Left ventricle myocardium inferior (tissue), 1 donor: ENCODE data around the gene GPSM3. TPM values are rescaled to one million over a fixed set of nuclear protein-coding genes. Genes with fewer than 3 reads are reported as not detected.

Experiments used
- DNase-seq: peaks from one replicate; pipeline ENCODE4 v3.0.0-alpha.2; 2020
- H3K27ac ChIP-seq: fragments of 200-600 bp; replicated peaks from 2 replicates; pipeline ENCODE4 v1.8.0; 2021
- H3K27me3 ChIP-seq: fragments of 200-600 bp; 2 replicates; pipeline ENCODE4 v1.8.0; 2021; ENCODE audit warnings: low read depth
- H3K36me3 ChIP-seq: fragments of 200-600 bp; 2 replicates; pipeline ENCODE4 v1.8.0; 2021
- H3K4me1 ChIP-seq: fragments of 200-600 bp; 2 replicates; pipeline ENCODE4 v1.8.0; 2021
- H3K4me3 ChIP-seq: fragments of 200-600 bp; 2 replicates; pipeline ENCODE4 v1.8.0; 2021; ENCODE audit warnings: mild to moderate bottlenecking, moderate library complexity
- H3K9me3 ChIP-seq: fragments of 200-600 bp; replicated peaks from 2 replicates; pipeline ENCODE4 v1.8.0; 2021
- intact Hi-C: fragments of 100-400 bp; cut with micrococcal nuclease; formaldehyde crosslinking; loops from one replicate; pipeline ENCODE4 v1.11.0; 2022
- total RNA-seq: library from RNA; stranded (reverse); fragmentation: NEBNext Ultra II Directional; extraction: Animal tissue kit (Norgen Biotek cat#: 25700); gene quantifications from one replicate; pipeline ENCODE4 v1.2.1, GENCODE V29; 2021
- TF ChIP-seq, protein P1 (sequence below): fragments of 200-600 bp; IDR thresholded peaks from 2 replicates; pipeline ENCODE4 v1.8.0; 2021; ENCODE audit warnings: antibody characterized with exemption, mild to moderate bottlenecking, borderline replicate concordance
- donor health status: DM: no; HTN: yes; CAD: no; lungs with severe emphysema.

The GPSM3 gene
- total RNA-seq, 1 donor from 2014 or later = 5.0 TPM

GRCh38 chr6:32202186-32202585 is 9.7 kb upstream of the GPSM3 start:
- TF ChIP-seq, protein P1, sequence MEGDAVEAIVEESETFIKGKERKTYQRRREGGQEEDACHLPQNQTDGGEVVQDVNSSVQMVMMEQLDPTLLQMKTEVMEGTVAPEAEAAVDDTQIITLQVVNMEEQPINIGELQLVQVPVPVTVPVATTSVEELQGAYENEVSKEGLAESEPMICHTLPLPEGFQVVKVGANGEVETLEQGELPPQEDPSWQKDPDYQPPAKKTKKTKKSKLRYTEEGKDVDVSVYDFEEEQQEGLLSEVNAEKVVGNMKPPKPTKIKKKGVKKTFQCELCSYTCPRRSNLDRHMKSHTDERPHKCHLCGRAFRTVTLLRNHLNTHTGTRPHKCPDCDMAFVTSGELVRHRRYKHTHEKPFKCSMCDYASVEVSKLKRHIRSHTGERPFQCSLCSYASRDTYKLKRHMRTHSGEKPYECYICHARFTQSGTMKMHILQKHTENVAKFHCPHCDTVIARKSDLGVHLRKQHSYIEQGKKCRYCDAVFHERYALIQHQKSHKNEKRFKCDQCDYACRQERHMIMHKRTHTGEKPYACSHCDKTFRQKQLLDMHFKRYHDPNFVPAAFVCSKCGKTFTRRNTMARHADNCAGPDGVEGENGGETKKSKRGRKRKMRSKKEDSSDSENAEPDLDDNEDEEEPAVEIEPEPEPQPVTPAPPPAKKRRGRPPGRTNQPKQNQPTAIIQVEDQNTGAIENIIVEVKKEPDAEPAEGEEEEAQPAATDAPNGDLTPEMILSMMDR = no peak
- DNase-seq = no peak
- no peak overlapping the region for H3K4me3 ChIP-seq
- peaks cover 27% of the 10 kb centered on the region for H3K27me3 ChIP-seq
- H3K36me3 ChIP-seq = peaks cover 23% of the 10 kb centered on the region
- H3K4me1 ChIP-seq = peaks cover 5% of the 10 kb centered on the region
- intact Hi-C loops = no loop called here
- H3K9me3 ChIP-seq = no peaks in the 10 kb centered on the region
- H3K27ac ChIP-seq = no peak overlapping the region

DNA sequence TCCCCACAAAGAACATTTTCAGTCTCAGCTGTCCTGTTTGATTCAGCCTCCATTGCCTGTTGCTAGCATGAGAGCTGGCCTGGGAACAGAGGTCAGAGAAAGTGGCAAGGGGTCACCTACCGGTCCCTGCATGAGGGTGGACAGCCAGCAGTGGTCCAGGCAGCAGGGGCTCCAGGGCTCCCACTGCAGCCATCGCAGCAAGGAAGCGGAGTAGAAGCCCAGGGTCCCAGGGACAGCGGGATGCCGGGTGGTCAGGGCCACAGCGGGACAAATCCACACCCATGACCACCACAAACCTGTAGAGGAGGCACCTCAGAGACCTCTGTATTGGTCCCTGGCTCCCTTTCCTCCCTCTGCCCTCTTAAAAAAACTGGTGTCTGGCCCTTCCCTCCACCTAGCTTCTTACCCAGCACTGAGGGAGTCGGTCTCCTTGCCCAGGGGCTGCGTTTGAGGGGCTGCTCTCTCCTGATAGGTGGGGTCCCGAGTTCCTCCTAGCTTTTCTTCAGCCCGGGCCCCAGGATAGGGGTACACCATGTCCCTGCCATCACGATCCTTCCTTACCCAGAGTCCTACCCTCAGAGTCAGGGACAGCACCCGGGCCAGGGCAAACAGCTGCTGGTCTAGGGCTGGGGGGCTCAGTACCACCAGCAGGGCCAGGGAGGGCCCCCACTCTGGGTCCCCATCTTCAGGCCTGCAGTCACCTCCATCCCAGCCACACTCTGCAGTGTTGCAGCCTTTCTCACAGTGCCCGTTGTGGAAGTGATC is 8.4 kb upstream of the GPSM3 start:
- DNase-seq = no peak
- peaks cover 23% of the 10 kb centered on the region for H3K36me3 ChIP-seq
- H3K27ac ChIP-seq = no peak overlapping the region
- no peaks in the 10 kb centered on the region for H3K9me3 ChIP-seq
- intact Hi-C loops = no loop called here
- peaks cover 27% of the 10 kb centered on the region for H3K27me3 ChIP-seq
- TF ChIP-seq, protein P1 = no peak
- H3K4me1 ChIP-seq = peaks cover 18% of the 10 kb centered on the region
- H3K4me3 ChIP-seq = no peak overlapping the region

DNA sequence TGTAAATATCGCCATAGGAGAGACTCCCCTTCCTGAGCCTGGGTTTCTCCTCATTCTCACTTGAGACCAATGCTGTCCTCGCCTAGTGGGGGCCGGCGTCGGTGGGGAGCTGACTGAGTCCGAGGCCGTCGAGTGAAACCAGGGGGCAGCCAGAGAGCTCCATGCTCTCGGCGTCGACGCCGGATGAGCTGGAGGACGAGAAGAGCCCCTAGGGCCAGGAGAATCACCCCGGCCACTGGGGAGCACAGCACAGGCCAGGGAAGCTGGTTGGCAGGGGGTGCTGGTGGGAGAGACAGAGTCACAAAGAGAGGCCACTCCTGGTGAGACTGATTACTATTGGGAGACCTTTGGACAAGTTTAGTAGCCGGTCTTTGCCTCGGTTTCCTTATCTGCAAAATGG is 6.4 kb upstream of the GPSM3 start:
- Histone ChIP-seq H3K27me3 (peaks cover 24% of the 10 kb centered on the region), H3K4me1 (peaks cover 30% of the 10 kb centered on the region), H3K27ac (no peak overlapping the region), H3K9me3 (no peaks in the 10 kb centered on the region), H3K4me3 (no peak overlapping the region), H3K36me3 (peaks cover 11% of the 10 kb centered on the region)
- TF ChIP-seq, protein P1 = no peak
- no peak for DNase-seq
- intact Hi-C loops = no loop called here

GRCh38 chr6:32198345-32198696 is 5.9 kb upstream of the GPSM3 start:
- intact Hi-C loops = no loop called here

DNA sequence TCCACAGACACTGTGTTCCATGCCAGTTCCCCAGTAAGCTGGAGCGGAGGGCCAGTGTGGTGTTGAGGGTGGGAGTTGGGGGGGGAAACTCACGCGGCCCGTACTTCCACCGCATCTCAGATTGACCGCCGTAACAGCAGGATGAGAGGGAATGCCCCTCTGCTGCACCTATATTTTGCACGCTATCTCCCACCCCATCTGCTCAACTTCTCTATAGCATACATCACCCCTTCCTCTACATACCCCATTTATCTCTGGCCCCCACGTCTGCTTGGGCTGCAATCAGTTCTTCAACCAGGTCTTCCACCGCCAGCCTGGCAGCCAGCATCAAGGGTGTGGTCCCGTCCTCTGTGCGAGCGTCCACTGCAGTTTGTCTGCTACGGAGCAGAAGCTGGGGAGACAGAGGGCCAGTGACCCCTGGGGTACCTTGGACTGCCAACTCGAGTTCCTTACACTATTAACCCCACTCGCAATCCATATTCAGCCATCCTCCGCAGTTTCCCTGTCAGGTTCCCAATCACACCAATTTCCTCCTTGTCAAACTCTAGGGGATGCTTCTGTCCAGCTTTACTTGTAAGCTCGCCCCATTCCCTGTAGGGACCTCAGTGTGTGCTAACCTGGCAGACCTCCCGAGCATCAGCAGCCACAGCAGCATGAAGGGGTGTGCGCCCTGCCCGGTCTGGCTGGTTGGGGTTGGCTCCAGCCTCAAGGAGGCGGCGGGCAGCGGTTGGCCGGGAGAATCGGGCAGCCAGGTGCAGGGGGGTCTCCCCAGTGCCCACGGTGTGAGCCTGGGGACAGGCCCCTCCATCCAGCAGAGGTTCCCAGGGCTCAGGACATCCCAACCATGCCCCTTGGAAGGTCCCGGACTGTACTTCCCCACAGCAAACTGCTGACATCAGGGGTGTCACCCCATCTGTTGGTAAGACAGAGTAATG is 4.5 kb upstream of the GPSM3 start:
- intact Hi-C loops = no loop called here

More at GRCh38 chr6:32198345-32198696, 5.9 kb upstream of the GPSM3 start:
- H3K36me3 ChIP-seq = peaks cover 7% of the 10 kb centered on the region
- DNase-seq = no peak
- TF ChIP-seq, protein P1 = no peak
- no peaks in the 10 kb centered on the region for H3K9me3 ChIP-seq
- H3K4me1 ChIP-seq = peaks cover 32% of the 10 kb centered on the region
- no peak overlapping the region for H3K4me3 ChIP-seq
- H3K27ac ChIP-seq = peak overlapping the region; percentile 99
- H3K27me3 ChIP-seq = peaks cover 19% of the 10 kb centered on the region

More for the DNA sequence above, 4.5 kb upstream of the GPSM3 start:
- H3K36me3 ChIP-seq = peaks cover 3% of the 10 kb centered on the region
- no peaks in the 10 kb centered on the region for H3K9me3 ChIP-seq
- DNase-seq = peak; percentile 55
- peak overlapping the region; percentile 99 for H3K27ac ChIP-seq
- H3K4me3 ChIP-seq = peak overlapping the region; percentile 74
- H3K4me1 ChIP-seq = peaks cover 46% of the 10 kb centered on the region
- H3K27me3 ChIP-seq = peaks cover 8% of the 10 kb centered on the region
- TF ChIP-seq, protein P1 = no peak
